HepG2 (cell line): ENCODE results near the gene ANKS1A. TPM values are rescaled to one million over a fixed set of nuclear protein-coding genes. Genes with fewer than 3 reads are reported as not detected.

Experiments
- ATAC-seq: fragments of 200-7000 bp; cut with Tn5 transposase; 3 replicates; pipeline ENCODE4 v1.9.1; 2020; ENCODE audit warnings: mild to moderate bottlenecking, moderate library complexity
- BruUV-seq: library from RNA; stranded (reverse); fragments of 400-500 nt; replicated peaks from 2 replicates; lab custom pipeline; 2021; lab: Mats Ljungman, UMichigan
- CTCF ChIA-PET: fragments of 300-600 bp; formaldehyde crosslinking; extraction: SDS; loops from one replicate; lab custom pipeline; 2021; ENCODE audit warnings: low total read pairs, inconsistent platforms, low intra/inter-chr PET ratio; lab: Yijun Ruan, JAX
- POLR2A ChIA-PET: fragments of 350-600 bp; sonication (Branson Sonifier 250); formaldehyde crosslinking; loops from one replicate; lab custom pipeline; 2020; ENCODE audit warnings: antibody characterized with exemption, inconsistent platforms; lab: Yijun Ruan, JAX
- DNase-seq: peaks from one replicate; pipeline ENCODE4 v3.0.0-alpha.2; 2015; ENCODE audit warnings: low spot score
- FAIRE-seq: peaks from 3 replicates; lab custom pipeline; 2011; peaks lifted over from hg19 to GRCh38; lab: Jason Lieb, UNC
- H2AFZ ChIP-seq: one replicate; pipeline ENCODE4 v1.6.1; 2011; ENCODE audit warnings: low read length, inconsistent platforms
- H3K27ac ChIP-seq: fragments of 300-600 bp; 3 replicates; pipeline ENCODE4 v1.8.0; 2011; ENCODE audit warnings: mixed run types, mild to moderate bottlenecking, mixed read lengths, low read length, inconsistent platforms; ENCODE audit not compliant: insufficient read depth; ENCODE audit errors: extremely low read length
- H3K27me3 ChIP-seq, 2 experiments: fragments of 200-600 bp in 1 of 2; 2 replicates in 1 of 2; 3 replicates in 1 of 2; pipeline versions ENCODE4 v1.6.0 to v1.8.0; 2011; ENCODE audit warnings: low read length in 2 of 2, mild to moderate bottlenecking in 2 of 2, moderate library complexity in 2 of 2, inconsistent platforms in 1 of 2; ENCODE audit not compliant: insufficient read depth in 2 of 2, control insufficient read depth in 1 of 2
- H3K36me3 ChIP-seq, 2 experiments: fragments of 200-600 bp in 1 of 2; replicated peaks in 1 of 2; 2 replicates in 1 of 2; 3 replicates in 1 of 2; pipeline versions ENCODE4 v1.5.1 to v1.8.0; 2011; ENCODE audit warnings: low read length in 2 of 2, inconsistent platforms in 1 of 2; ENCODE audit not compliant: insufficient read depth in 2 of 2, control insufficient read depth in 1 of 2
- H3K4me1 ChIP-seq: 2 replicates; pipeline ENCODE4 v1.5.1; 2012; ENCODE audit warnings: low read length, inconsistent platforms; ENCODE audit not compliant: insufficient read depth
- H3K4me2 ChIP-seq: 2 replicates; pipeline ENCODE4 v1.6.0; 2011; ENCODE audit warnings: low read depth, low read length, inconsistent platforms
- H3K4me3 ChIP-seq, 3 experiments: fragments of 200-600 bp in 1 of 3; sonication (generic), shearing (Covaris generic) in 1 of 3; replicated peaks in 1 of 3; 2 replicates each; pipeline ENCODE4 v1.5.1; 2011 to 2016; ENCODE audit warnings: low read length in 3 of 3, inconsistent platforms in 2 of 3, low read depth in 2 of 3, mild to moderate bottlenecking in 2 of 3, control low read depth in 1 of 3, mixed read lengths in 1 of 3; ENCODE audit not compliant: insufficient read depth in 1 of 3
- H3K79me2 ChIP-seq: one replicate; pipeline ENCODE4 v1.6.1; 2011; ENCODE audit warnings: low read length, inconsistent platforms; ENCODE audit not compliant: insufficient read depth
- H3K9ac ChIP-seq: 2 replicates; pipeline ENCODE4 v1.6.0; 2011; ENCODE audit warnings: mild to moderate bottlenecking, low read depth, low read length, inconsistent platforms; ENCODE audit not compliant: insufficient read depth
- H3K9me3 ChIP-seq: 2 replicates; pipeline ENCODE4 v1.5.1; 2012; ENCODE audit warnings: mild to moderate bottlenecking, low read length
- H4K20me1 ChIP-seq: 2 replicates; pipeline ENCODE4 v1.6.0; 2011; ENCODE audit warnings: inconsistent platforms, mild to moderate bottlenecking, low read length, moderate library complexity; ENCODE audit not compliant: insufficient read depth
- FOXA1 ChIP-seq, 2 experiments: fragments of 450-650 bp in 1 of 2; sonication (generic) in 1 of 2; formaldehyde crosslinking in 1 of 2; IDR thresholded peaks; 2 replicates each; pipeline versions ENCODE4 v1.4.0 to v1.6.1; 2016 to 2020; ENCODE audit warnings: missing genetic modification reagents in 1 of 2
- HOXD1 ChIP-seq: sonication (generic); formaldehyde crosslinking; IDR thresholded peaks from 2 replicates; pipeline ENCODE4 v1.5.0; 2020; ENCODE audit warnings: missing genetic modification reagents
- MTF1 ChIP-seq: sonication (generic); formaldehyde crosslinking; IDR thresholded peaks from 2 replicates; pipeline ENCODE4 v1.5.0; 2020; ENCODE audit warnings: missing genetic modification reagents
- RELA ChIP-seq: sonication (generic); formaldehyde crosslinking; IDR thresholded peaks from 2 replicates; pipeline ENCODE4 v1.4.0; 2020; ENCODE audit warnings: missing genetic modification reagents
- RFX1 ChIP-seq: fragments of 450-650 bp; IDR thresholded peaks from 2 replicates; pipeline ENCODE4 v1.6.1; 2017
- SMARCC2 ChIP-seq: fragments of 450-650 bp; IDR thresholded peaks from 2 replicates; pipeline ENCODE4 v1.6.1; 2017; ENCODE audit warnings: antibody characterized with exemption, mild to moderate bottlenecking
- SPEN ChIP-seq: sonication (generic); formaldehyde crosslinking; IDR thresholded peaks from 2 replicates; pipeline ENCODE4 v1.5.1; 2020; ENCODE audit warnings: low read depth, mild to moderate bottlenecking, missing genetic modification reagents
- SRF ChIP-seq: IDR thresholded peaks from 2 replicates; pipeline ENCODE4 v1.6.1; 2011; ENCODE audit warnings: mild to moderate bottlenecking, low read depth, low read length, moderate library complexity
- ZNF12 ChIP-seq: sonication (generic); formaldehyde crosslinking; IDR thresholded peaks from 2 replicates; pipeline ENCODE4 v1.5.0; 2020; ENCODE audit warnings: missing genetic modification reagents
- ZNF501 ChIP-seq: sonication (generic); formaldehyde crosslinking; IDR thresholded peaks from 2 replicates; pipeline ENCODE4 v1.5.1; 2020; ENCODE audit warnings: mild to moderate bottlenecking, moderate library complexity, missing genetic modification reagents
- ZNF552 ChIP-seq: sonication (generic); formaldehyde crosslinking; IDR thresholded peaks from 2 replicates; pipeline ENCODE4 v1.9.0; 2022; ENCODE audit warnings: missing genetic modification reagents, mild to moderate bottlenecking, borderline replicate concordance
- ZNF777 ChIP-seq: sonication (generic); formaldehyde crosslinking; IDR thresholded peaks from 2 replicates; pipeline ENCODE4 v1.4.0; 2020; ENCODE audit warnings: missing genetic modification reagents
- ZNF879 ChIP-seq: sonication (generic); formaldehyde crosslinking; IDR thresholded peaks from 2 replicates; pipeline ENCODE4 v1.8.1; 2023; ENCODE audit warnings: missing genetic modification reagents
- WGBS: methylation state at CpG from one replicate; pipeline ENCODE4 v1.1.6; 2017; ENCODE audit warnings: low lambda C conversion rate; 5-methylcytosine and 5-hydroxymethylcytosine counted together
- in situ Hi-C: cut with HindIII; loops from 2 replicates; pipeline ENCODE4 v1.10.0; 2017; ENCODE audit warnings: low pct_unique_long_range_greater_than_20kb; ENCODE audit not compliant: extremely low pct_ligation_motif_present
- intact Hi-C: fragments of 100-400 bp; cut with micrococcal nuclease; formaldehyde crosslinking; loops from one replicate; pipeline ENCODE4 v1.10.0; 2022; ENCODE audit not compliant: unreplicated experiment
- polyA plus RNA-seq, 8 experiments: library from polyadenylated mRNA; depleted of rRNA in 3 of 8; stranded (reverse) in 7 of 8; unstranded in 1 of 8; fragments of >200 nt; fragmentation: Illumina TruSeq in 4 of 8; extraction: Trizol in 4 of 8; gene quantifications; 2 replicates each; pipeline versions ENCODE4 v1.2.1 to v1.2.3, GENCODE V29; 2011 to 2016; ENCODE audit warnings: low read depth in 4 of 8, missing spikeins in 1 of 8, mixed read lengths in 1 of 8; ENCODE audit not compliant: insufficient read depth in 1 of 8
- total RNA-seq, 5 experiments: library from RNA; depleted of rRNA; stranded (reverse); fragments of >200 nt; fragmentation: Illumina TruSeq; extraction: Trizol; gene quantifications; 2 replicates each; pipeline ENCODE4 v1.2.3, GENCODE V29; 2016; ENCODE audit warnings: low read depth in 1 of 5

Gene ANKS1A
- total and polyA plus RNA-seq, 2 of the 13 experiments (the other 11 are each of a cell fraction or from before 2014, with no cell fraction given): 7.2 to 15.1 TPM

GRCh38 chr6:35046862-35047261 lies 157.8 kb downstream of the ANKS1A start:
- H3K4me2 ChIP-seq: no peak overlapping the region
- no peak for TF ChIP-seq RFX1
- H3K9ac ChIP-seq: no peak overlapping the region
- DNase-seq (no peak), FAIRE-seq (no peak), ATAC-seq (no peak)
- H3K36me3 ChIP-seq: peaks cover 2 to 12% of the 10 kb centered on the region in 2 experiments
- no peak overlapping the region for H3K27ac ChIP-seq
- no peak overlapping the region for H2AFZ ChIP-seq
- H4K20me1 ChIP-seq: no peaks in the 10 kb centered on the region
- H3K27me3 ChIP-seq: no peaks in the 10 kb centered on the region
- 96% methylated on average over 1 of the region's 1 CpG for WGBS
- in situ Hi-C loops: no loop called here
- BruUV-seq: no TSS peak
- intact Hi-C loops: no loop called here
- POLR2A ChIA-PET: no interaction called here
- no peaks in the 10 kb centered on the region for H3K9me3 ChIP-seq
- H3K79me2 ChIP-seq: no peaks in the 10 kb centered on the region
- CTCF ChIA-PET: no interaction called here
- no peak overlapping the region for H3K4me3 ChIP-seq
- H3K4me1 ChIP-seq: peaks cover 9% of the 10 kb centered on the region

GRCh38 chr6:35047265-35048011 lies 158.4 kb downstream of the ANKS1A start:
- FAIRE-seq (peak; percentile 8), DNase-seq (no peak), ATAC-seq (no peak)
- Histone ChIP-seq H2AFZ (no peak overlapping the region), H3K4me2 (no peak overlapping the region), H4K20me1 (no peaks in the 10 kb centered on the region), H3K27ac (no peak overlapping the region), H3K9ac (no peak overlapping the region), H3K79me2 (no peaks in the 10 kb centered on the region), H3K9me3 (no peaks in the 10 kb centered on the region), H3K27me3 (no peaks in the 10 kb centered on the region), H3K36me3 (peaks cover 0 to 12% of the 10 kb centered on the region in 2 experiments), H3K4me3 (no peak overlapping the region), H3K4me1 (peaks cover 13% of the 10 kb centered on the region)
- intact Hi-C loops (no loop called here), in situ Hi-C loops (no loop called here)
- no TSS peak for BruUV-seq
- TF ChIP-seq SMARCC2 (no peak), HOXD1 (no peak), ZNF501 (no peak), ZNF879 (no peak), SPEN (no peak), ZNF12 (CRISPR knock-in tag) (no peak), SRF (no peak), ZNF777 (CRISPR knock-in tag) (no peak), RELA (CRISPR knock-in tag) (no peak), MTF1 (CRISPR knock-in tag) (no peak), ZNF552 (CRISPR knock-in tag) (no peak), FOXA1 (IDR thresholded peaks at IDR 0.05) (no peak), FOXA1 (CRISPR knock-in tag; IDR thresholded peaks at IDR 0.05) (no peak)
- CTCF ChIA-PET: no interaction called here
- WGBS: 87% methylated on average over 7 of the region's 7 CpGs
- POLR2A ChIA-PET: no interaction called here
